Osteocyte (in vitro differentiated cells): Measurements from ENCODE around the gene ITCH. TPM values are rescaled to one million over a fixed set of nuclear protein-coding genes. Genes with fewer than 3 reads are reported as not detected.
"Not testable (repeated sequence)": the region's sequence is repeated elsewhere in the genome, so short reads cannot be mapped to it uniquely, and the experiment has no call there.

Source experiments
- DNase-seq: peaks from one replicate; pipeline ENCODE4 v3.0.0; 2021; ENCODE audit warnings: mixed read lengths; ENCODE audit not compliant: unreplicated experiment; ENCODE audit errors: extremely low spot score
- H3K27ac Mint-ChIP-seq: one replicate; pipeline ENCODE4 v1.8.0; 2021; ENCODE audit warnings: mild to moderate bottlenecking, mixed read lengths; ENCODE audit not compliant: unreplicated experiment
- H3K27me3 Mint-ChIP-seq: one replicate; pipeline ENCODE4 v1.8.0; 2021; ENCODE audit warnings: mixed read lengths; ENCODE audit not compliant: unreplicated experiment
- H3K36me3 Mint-ChIP-seq: one replicate; pipeline ENCODE4 v1.8.0; 2021; ENCODE audit warnings: mixed read lengths; ENCODE audit not compliant: unreplicated experiment
- H3K4me1 Mint-ChIP-seq: one replicate; pipeline ENCODE4 v1.8.0; 2021; ENCODE audit warnings: mixed read lengths; ENCODE audit not compliant: unreplicated experiment
- H3K4me3 Mint-ChIP-seq: one replicate; pipeline ENCODE4 v1.8.0; 2021; ENCODE audit warnings: mild to moderate bottlenecking, moderate library complexity, mixed read lengths; ENCODE audit not compliant: unreplicated experiment
- H3K9me3 Mint-ChIP-seq: one replicate; pipeline ENCODE4 v1.8.0; 2021; ENCODE audit warnings: mixed read lengths; ENCODE audit not compliant: unreplicated experiment
- total RNA-seq: library from RNA; stranded (reverse); gene quantifications from 2 replicates; pipeline ENCODE4 v1.2.1, GENCODE V29; 2021
- TF ChIP-seq, protein P1 (sequence below): fragments of 200-600 bp; sonication (generic); IDR thresholded peaks from 2 replicates; pipeline ENCODE4 v1.5.0; 2021; ENCODE audit warnings: antibody characterized with exemption, mild to moderate bottlenecking, moderate library complexity

Gene ITCH
- total RNA-seq, 1 donor from 2014 or later = 55.4 TPM

DNA sequence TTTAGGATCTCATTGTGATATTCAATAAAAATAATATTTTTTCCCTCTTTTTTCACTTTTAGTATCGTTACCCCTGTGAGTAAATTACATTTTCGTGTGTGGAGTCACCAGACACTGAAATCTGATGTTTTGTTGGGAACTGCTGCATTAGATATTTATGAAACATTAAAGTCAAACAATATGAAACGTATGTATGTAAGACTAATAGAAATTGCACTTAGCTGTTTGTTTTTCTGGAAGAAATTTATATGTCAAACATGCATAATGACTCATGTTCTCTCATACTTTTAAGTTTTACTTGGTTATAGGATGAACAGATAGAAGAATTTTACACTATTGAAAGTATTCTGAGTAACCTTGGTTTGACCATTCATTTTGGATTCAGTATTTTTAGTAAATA, 49.4 kb downstream of the ITCH start:
- TF ChIP-seq, protein P1, sequence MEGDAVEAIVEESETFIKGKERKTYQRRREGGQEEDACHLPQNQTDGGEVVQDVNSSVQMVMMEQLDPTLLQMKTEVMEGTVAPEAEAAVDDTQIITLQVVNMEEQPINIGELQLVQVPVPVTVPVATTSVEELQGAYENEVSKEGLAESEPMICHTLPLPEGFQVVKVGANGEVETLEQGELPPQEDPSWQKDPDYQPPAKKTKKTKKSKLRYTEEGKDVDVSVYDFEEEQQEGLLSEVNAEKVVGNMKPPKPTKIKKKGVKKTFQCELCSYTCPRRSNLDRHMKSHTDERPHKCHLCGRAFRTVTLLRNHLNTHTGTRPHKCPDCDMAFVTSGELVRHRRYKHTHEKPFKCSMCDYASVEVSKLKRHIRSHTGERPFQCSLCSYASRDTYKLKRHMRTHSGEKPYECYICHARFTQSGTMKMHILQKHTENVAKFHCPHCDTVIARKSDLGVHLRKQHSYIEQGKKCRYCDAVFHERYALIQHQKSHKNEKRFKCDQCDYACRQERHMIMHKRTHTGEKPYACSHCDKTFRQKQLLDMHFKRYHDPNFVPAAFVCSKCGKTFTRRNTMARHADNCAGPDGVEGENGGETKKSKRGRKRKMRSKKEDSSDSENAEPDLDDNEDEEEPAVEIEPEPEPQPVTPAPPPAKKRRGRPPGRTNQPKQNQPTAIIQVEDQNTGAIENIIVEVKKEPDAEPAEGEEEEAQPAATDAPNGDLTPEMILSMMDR = no peak
- Mint-ChIP-seq H3K4me1 (peaks cover 17% of the 10 kb centered on the region), H3K4me3 (no peak overlapping the region), H3K27ac (no peak overlapping the region), H3K36me3 (peaks cover 37% of the 10 kb centered on the region), H3K9me3 (no peaks in the 10 kb centered on the region), H3K27me3 (no peaks in the 10 kb centered on the region)
- no peak for DNase-seq

DNA sequence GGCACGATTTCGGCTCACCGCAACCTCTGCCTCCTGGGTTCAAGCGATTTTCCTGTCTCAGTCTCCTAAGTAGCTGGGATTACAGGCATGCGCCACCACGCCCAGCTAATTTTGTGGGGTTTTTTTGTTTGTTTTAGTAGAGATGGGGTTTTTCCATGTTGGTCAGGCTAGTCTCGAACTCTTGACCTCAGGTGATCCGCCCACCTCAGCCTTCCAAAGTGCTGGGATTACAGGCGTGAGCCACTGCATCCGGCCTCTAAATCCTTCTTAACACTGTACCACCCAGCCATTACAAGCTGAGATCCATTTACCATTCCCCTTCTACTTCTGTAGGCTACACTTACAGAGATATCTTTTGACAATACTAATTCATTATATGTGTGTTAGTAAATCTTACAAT, 51.5 kb downstream of the ITCH start:
- not testable (repeated sequence) for DNase-seq, H3K9me3 Mint-ChIP-seq, H3K27me3 Mint-ChIP-seq, H3K27ac Mint-ChIP-seq, H3K4me3 Mint-ChIP-seq
- peaks cover 36% of the 10 kb centered on the region for H3K36me3 Mint-ChIP-seq
- H3K4me1 Mint-ChIP-seq = peaks cover 17% of the 10 kb centered on the region

DNA sequence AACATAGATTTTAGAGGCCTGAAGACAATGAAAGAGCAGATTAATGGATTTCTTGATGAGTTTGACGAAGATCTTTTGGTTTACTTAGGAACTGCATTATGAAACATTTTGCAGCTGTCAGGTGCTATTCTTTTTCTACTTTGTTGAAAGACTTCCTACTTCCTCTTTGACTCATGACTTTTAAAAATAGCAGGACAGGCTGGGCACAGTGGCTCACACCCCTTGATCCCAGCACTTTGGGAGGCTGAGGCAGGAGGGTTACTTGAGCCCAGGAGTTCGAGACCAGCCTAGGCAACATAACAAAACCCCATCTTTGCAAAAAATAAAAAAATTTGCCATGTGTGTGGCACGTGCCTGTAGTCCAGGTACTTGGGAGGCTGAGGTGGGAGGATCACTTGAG, 52.0 kb downstream of the ITCH start:
- Mint-ChIP-seq H3K9me3 (no peaks in the 10 kb centered on the region), H3K4me1 (peaks cover 17% of the 10 kb centered on the region)

DNA sequence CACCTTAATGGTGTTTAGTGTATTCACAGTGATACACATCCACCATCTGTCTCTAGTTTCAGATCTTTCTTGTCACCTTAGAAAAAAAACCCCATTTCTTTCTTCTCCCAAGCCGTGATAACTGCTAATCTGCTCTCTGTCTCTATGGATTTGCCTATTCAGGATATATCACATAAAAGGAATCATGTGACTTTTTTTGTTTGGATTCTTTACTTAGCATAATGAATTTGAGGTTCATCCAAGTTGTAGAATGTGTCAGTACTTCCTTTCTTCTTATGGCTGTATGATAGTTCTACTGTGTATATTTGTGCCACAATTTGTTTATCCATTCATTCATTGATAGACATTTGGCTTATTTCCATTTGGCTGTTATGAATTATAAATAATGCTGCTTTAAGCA, 57.1 kb downstream of the ITCH start:
- Mint-ChIP-seq H3K27ac (no peak overlapping the region), H3K27me3 (no peaks in the 10 kb centered on the region), H3K9me3 (no peaks in the 10 kb centered on the region), H3K4me3 (no peak overlapping the region), H3K36me3 (peaks cover 49% of the 10 kb centered on the region), H3K4me1 (peaks cover 7% of the 10 kb centered on the region)
- TF ChIP-seq, protein P1 = no peak
- no peak for DNase-seq

More for the DNA sequence above, 52.0 kb downstream of the ITCH start:
- no peak overlapping the region for H3K4me3 Mint-ChIP-seq
- no peak overlapping the region for H3K27ac Mint-ChIP-seq
- H3K36me3 Mint-ChIP-seq = peaks cover 35% of the 10 kb centered on the region
- no peaks in the 10 kb centered on the region for H3K27me3 Mint-ChIP-seq
- no peak for DNase-seq
- TF ChIP-seq, protein P1 = no peak

DNA sequence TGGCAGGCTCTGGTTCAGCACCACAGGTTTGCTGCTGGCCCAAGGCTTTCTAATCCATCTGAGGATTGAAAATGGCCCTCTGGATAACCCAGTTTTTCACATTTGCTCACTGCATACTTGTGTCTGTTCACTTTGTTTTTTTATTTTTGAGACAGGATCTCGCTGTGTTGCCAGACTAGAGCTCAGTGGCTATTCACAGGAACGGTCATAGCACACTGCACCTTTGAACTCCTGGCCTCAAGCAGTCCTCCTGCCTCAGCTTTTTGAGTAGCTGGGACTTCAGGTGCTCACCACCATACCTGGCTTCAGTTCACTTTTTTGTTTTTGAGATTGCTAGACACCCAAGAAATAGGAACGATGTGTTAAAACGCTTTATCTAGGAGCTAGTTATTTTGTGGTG, 57.9 kb downstream of the ITCH start:
- DNase-seq = no peak
- peaks cover 7% of the 10 kb centered on the region for H3K4me1 Mint-ChIP-seq
- TF ChIP-seq, protein P1 = no peak
- H3K27me3 Mint-ChIP-seq = no peaks in the 10 kb centered on the region
- H3K27ac Mint-ChIP-seq = no peak overlapping the region
- no peak overlapping the region for H3K4me3 Mint-ChIP-seq
- peaks cover 53% of the 10 kb centered on the region for H3K36me3 Mint-ChIP-seq
- no peaks in the 10 kb centered on the region for H3K9me3 Mint-ChIP-seq
